NCI-H2227 (cell line): ENCODE measurements around the gene PRUNE2.
"Not testable (repeated sequence)": the region's sequence is repeated elsewhere in the genome, so short reads cannot be mapped to it uniquely, and the experiment has no call there.

Experiments
- DNase-seq: peaks from one replicate; lab custom pipeline; 2025; ENCODE audit not compliant: unreplicated experiment; lab: John Stamatoyannopoulos, UW

Gene PRUNE2

DNA sequence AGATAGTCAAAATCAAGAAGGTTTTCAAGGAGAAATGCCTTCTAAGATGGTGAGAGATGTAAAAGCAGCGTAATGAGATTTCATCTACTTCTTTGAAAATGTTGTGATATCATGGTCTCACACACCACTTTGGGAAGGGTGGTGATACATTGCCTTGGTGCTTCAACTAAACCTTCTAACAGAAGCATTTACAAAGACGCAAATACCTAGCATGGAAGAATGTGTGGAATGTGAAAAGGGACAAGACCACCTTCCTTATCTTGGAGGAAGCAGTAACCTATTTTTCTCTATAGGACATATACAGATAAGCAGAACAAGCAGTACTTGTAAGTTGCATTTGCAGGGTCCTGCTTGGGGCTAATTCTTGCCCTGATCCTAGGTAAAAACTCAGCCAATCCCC lies 102.8 kb downstream of the PRUNE2 start:
- no peak for DNase-seq

DNA sequence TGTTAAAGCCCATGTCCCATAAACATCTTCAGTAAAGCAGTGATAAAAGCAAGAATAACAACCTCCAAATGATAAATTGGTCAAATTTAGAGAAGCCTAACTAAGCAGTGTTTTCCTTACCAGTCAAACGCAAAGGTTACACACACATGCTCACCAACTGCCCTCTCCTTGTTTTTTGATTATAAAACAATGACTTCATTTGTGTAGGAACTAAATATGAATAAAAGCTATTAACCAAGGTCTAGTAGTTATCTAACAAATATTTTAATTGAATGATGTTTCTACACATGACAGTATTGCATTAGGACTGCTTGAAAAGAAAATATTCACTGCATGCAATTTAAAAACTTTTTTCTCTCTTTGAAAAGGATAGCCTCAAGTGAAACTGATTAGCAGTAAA lies 105.0 kb downstream of the PRUNE2 start:
- no peak for DNase-seq

DNA sequence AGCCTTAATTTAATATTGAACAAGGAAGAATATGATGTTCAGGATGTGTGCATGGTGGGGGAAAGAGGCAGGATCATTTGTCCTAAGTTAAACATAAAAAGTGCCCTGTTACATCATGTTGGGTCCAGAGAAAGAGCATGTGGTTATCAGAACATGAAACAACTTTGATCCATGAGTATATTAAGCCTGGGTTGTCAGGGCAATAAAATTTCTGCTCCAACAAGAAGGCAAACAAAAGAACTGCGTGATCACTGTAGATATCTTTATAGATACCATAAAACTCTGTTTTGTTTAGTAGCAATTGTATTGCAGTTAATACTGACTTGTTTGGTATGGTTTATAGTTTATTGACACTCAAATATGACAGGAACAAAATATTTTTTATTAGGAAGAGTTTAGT lies 106.4 kb downstream of the PRUNE2 start:
- no peak for DNase-seq

DNA sequence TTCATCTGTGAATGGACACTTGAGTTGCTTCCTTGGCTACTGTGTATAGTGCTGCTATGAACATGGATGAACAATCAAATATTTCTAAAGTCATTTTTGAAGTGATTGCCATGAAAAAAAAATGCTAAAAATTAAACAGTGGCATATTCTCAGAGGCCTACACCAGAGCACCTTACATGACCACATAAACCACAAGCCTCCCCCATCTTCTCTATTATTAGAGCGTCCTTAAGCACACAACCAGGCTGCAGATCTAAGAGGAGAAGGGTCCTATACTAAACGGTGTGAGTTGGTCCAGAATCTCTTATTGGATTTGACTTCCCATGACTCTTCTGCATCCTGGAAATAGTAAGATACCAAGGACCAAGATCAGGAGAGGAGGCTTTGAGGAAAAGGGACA lies 107.4 kb downstream of the PRUNE2 start:
- DNase-seq = no peak

DNA sequence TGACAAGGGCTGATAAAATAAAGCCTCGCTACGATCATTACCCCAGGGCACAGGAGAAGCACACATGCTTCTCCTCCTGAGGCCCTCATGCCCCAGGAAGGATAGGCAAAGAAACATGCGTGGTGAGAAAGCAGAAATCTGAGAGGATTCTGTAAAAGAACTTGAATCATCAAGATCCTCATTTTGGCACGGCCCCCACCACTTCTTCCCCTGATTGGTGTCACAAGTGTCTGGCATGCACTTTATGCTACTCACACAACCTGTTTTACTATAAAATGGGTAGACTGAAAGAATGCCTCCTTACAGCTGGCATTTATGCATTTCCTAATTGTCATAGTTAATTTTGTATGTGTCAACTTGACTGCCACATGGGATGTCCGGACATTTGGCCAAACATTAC lies 109.6 kb downstream of the PRUNE2 start:
- no peak for DNase-seq

DNA sequence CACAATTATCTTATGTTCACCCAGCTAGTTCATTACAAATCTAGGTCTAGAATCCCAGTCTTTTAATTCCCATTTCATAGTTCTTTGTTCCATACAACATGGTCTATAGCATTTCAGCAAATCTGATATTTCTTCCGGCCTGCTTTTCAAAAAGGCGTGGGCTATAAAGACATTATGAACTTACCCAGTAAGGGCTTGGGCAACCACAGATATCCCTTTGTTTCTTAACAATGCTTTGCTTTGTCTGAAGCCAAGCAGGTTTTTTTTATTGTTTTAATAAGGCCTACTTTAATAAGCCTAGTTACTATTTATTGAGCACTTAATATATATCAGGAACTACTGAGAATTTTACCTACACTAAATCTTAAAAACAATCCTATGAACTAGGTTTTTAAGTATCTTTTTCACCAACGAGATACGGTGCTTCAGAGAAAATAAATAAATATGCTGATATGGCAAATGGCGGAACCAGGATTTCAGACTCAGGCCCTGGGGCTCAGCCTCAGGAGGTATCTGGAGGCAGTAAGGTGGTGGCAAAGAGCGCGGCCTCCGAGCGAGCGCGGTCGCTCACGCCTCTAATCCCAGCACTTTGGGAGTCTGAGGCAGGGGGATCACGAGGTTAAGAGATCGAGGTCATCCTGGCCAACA lies 112.0 kb downstream of the PRUNE2 start:
- DNase-seq = no peak

DNA sequence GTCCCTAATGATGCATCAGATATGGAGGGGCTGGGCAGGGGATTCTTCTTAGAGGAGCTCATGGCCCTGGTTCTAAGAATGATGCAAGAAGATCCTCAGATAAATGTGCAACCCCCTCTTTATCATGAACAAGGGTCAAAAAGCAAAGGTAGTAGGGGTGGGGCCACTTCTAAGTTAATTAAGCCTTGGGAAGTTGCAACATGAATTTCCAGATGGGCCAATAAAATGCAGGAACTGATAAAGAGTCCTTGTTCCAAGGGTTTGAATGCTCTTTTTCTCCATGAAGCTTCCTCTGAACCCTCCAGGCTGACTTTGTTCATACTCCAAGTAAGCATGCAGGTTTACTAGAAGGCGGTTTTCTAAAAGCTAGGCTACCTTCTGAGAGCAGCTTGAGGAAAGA lies 116.1 kb downstream of the PRUNE2 start:
- no peak for DNase-seq

DNA sequence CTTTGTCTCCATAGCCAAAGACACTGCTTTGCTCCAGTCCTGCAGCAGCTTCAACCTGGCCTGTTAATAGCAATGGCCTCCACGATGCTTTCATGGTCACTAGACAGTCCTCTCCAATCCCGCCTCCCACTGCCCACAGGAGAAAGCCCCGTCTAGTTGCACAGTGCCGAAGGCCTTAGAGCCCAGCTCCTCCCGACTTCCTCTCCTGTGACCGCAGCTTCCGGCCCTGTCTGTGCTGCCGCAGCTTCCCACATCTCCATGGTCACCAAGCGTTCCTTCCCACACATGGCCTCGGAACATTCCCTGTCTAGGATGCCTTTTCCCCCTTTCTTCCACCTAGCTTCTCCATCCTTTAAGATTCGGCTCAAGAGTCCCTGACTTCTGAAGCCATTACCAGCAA lies 118.2 kb downstream of the PRUNE2 start:
- DNase-seq = no peak

DNA sequence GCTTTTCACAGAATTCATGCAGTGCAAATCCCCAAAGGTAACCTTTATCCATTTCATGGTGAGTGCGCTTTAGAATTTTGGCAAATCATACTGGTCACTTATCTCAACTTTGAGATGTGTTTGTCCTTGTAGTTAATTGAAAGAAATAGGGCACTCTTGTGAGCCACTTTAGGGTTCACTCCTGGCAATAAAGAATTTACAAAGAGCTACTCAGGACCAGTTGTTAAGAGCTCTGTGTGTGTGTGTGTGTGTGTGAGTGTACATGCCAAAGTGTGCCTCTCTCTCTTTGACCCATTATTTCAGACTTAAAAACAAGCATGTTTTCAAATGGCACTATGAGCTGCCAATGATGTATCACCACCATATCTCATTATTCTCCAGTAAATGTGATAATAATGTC lies 120.4 kb downstream of the PRUNE2 start:
- no peak for DNase-seq

DNA sequence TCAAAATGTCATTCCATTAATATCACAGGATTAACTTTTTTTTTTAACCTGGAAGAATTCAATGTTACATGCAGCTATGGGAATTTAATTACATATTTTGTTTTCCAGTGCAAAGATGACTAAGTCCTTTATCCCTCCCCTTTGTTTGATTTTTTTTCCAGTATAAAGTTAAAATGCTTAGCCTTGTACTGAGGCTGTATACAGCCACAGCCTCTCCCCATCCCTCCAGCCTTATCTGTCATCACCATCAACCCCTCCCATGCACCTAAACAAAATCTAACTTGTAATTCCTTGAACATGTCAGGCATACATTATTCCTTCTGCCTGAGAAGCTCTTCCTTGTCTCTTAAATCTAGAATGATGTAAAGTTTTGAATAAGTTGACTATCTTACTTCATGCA lies 121.0 kb downstream of the PRUNE2 start:
- DNase-seq = no peak

DNA sequence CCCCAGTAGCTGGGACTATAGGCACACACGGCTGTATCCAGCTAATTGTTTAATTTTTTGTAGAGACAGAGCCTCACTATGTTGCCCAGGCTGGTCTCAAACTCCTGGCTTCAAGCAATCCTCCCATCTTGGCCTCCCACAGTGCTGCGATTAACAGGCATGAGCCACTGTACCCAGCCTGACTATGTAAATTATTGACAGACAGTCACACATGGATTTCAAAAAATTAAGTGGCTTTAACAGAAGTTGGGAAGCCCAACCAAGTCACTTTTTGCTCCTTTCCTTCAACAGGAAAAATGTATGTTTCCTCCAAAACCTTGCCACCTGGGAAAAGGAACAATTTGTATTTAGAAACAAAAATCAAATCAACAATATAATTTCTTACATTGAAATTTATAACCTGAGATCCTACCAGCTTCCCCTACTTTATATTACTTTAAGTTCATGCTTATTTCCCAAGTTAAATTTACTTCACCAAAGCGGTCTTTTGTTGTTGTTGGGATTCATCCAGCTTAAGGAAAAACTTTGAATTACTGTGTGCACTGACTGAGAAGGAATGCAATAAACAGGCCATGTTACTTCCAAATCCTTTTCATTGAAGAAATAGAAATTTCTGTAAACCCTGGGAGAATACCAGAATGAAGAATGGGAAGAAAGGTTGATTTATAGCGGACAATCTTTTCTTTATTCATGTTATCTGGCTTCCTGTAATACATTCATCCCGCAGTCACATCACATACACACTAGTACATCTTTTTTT lies 133.0 kb downstream of the PRUNE2 start:
- no peak for DNase-seq

DNA sequence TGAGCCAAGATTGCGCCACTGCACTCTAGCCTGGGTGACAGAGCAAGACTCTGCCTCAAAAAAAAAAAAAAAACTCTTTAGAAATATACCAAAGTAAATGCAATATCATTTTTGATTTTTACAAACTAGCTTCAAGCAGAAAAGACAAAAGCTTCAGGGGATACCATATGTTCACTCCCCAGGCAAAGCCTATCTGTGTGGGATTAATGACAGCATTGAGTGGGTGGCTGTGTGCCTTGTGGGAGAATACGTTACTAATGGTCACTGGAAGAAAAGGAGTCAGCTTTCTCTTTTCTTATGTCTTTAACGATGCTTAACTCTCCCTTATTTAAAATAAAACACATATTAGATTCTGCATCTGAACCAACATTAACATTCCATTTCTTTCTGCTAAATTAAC lies 139.8 kb downstream of the PRUNE2 start:
- DNase-seq = no peak

DNA sequence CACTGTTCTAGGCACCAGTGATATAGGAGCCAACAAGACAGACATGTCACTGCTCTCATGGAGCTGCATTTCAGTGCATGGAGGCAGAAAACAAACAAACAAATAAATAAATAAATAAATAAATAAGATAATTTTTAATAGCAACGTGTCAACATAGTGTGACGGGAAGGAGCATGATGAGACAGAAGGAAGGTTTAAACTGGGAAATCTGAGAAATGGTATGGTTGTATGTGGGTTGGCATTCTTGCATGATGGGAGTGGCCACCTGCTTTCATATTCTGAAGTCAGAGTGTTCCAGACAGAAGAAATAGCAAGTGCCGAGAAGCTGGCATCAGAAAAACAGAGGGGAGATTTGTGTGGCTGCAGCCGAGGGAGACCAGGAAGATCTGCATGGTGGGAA lies 141.8 kb downstream of the PRUNE2 start, which contains the start of gene PCA3:
Gene PCA3 (plus strand): TSS at position 301 of the 400 bp plus-strand sequence.
- DNase-seq = no peak

DNA sequence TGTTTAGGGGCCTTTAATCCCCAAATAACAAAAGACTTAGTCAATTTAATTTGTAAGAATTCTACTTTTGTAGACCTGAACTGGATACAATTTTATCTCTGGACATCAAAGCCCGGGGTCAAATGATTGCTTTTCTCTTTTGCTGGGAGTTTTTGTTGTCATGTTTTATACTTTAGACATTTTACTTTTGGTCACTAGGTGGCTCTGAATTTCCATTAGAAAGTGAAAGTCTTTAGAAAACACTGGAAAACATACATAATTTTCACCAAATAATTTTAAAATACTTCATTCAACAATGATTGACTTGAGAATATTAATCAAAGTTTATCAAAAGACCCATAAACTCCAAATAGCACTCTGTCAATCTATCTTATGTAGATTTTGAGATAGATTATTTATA lies 144.5 kb downstream of the PRUNE2 start:
- DNase-seq = no peak

DNA sequence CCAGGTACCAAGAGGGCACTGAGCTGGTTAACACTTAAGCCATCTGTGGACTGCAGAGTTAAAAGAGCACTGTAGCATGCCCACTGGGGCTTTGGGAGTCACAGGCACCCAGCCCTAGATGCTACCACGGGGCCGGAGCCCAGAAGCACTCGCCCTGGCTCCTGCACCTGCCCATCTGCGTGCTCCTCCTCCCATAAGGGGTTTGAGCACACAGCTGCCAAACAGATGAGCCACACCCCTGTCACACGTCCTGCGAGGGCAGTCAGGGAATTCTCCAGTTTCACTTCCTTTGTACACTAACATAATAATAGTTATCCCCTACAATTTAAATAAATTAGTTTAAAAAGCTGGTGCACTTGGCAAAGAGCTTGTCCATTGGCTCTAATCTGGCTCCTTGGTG lies 146.2 kb downstream of the PRUNE2 start:
- DNase-seq = no peak

DNA sequence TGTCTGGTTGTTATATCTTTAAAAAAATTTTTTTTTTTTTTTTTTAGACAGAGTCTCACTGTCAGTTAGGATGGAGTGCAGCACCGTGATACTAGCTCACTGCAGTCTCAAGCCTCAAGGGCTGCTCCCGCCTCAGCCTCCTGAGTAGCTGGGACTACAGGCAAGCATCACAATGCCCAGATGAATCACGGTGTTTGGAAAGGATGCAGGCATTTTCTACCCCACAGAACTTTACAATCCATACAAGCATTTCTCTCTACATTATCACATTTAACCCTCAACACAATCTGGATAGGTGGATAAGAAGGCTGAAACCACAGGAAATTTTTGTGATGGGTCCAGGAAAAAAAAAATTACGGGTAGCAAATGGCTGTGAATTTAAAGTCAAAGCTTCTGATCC lies 147.4 kb downstream of the PRUNE2 start:
- no peak for DNase-seq

DNA sequence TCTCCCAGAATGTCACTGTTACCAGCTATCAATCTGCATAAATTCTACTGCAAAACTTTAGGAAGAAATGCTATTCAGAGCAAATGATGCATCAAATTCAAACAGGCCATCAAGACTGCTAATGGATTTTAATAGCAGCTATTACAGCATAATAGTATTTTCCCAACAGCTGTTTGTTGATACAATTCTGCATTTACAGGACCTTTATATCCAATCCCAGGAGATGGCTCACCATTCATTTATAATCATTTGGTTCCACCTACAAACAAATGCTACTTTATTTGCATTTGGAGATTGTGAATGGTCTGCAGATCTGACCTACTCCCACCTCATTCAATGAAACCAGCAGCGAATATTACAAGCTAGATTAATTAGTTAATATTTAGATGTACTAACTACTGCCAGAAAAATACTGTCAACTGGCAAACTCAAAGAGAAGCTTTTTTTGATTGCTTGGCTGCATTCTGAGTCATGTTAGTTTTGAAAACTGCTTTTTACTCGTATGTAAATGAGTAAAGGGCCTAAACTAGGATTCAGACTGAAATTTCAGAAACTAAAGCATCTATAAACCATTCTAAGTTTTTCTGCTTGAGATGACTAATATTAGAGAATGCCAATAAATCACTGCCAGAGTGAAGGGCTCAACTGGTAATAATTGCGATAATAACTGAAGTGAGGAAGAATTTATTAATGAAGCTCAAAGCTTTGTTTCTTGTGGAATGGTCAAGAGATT lies 148.8 kb downstream of the PRUNE2 start:
- DNase-seq = no peak

DNA sequence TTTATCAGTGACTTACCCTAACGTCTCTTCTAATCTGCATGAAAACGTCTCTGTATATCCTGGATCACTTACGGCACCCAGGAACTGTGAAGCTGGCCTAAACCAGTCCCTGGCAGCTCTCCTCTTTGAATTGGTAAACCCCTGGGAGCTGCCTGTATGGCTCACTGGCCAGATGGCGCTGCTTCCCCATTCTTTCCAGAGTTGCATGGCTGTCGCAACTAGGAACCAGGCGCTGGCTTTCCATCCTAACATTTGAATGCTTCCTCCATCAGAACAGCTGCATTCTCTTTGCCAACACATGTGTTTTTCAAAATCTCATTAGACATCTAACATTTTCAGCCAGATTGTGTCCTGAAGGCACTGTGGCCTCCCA lies 149.7 kb downstream of the PRUNE2 start:
- DNase-seq = no peak

DNA sequence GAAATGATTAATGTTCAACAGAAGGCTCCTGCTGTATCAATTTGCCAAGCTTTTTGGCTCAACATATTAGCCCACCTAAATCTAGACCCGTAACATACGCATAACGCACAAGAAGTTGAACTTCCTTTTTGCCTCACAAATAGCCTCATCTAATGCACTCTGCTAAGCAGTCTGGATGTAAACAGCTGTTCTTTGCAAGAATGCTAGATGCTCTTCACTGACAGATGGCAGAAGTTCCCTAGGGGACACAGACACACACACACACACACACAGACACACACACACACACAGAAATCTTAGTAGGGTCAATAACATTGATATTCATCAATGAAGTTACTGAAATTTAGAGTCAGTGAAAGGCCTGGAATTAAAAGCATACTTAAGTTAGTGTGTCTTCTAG lies 154.9 kb downstream of the PRUNE2 start:
- no peak for DNase-seq

DNA sequence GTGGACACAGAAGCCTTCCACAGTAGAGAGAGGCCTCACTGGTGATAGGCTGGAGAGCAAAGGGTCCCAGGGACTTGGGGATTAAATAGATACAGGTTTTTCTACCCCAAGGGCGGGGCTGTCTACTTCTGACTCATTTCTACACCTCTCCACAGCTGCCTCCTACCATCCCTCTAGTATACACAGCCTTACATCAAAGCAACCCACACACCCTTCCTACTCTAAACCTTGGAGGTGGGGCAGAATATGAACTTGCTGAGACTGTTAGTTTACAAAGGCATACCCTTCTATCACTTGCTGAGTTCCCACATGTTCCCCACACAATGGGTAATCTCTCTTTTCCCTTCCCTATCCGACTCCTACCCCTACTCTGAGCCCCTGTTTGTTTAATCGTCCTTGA lies 161.6 kb downstream of the PRUNE2 start:
- DNase-seq = no peak

DNA sequence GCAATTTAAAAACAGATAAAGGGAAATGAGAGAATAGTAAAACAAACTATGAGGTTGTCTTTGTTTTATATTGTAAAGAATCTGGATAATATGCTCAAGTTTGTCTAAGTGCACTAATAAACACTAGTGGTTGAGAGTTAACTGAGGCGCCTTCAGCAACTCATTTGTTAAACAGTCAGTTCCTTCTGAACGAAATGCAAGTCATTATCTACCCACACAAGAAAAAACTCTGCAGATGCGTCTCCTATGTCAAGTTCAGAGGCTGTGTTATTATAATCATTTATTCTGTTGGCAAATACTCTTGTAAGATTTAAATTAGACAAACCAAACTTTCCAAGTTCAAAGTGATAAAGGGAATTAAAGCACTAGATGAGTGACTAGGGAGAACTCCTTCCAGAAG lies 162.0 kb downstream of the PRUNE2 start:
- no peak for DNase-seq

DNA sequence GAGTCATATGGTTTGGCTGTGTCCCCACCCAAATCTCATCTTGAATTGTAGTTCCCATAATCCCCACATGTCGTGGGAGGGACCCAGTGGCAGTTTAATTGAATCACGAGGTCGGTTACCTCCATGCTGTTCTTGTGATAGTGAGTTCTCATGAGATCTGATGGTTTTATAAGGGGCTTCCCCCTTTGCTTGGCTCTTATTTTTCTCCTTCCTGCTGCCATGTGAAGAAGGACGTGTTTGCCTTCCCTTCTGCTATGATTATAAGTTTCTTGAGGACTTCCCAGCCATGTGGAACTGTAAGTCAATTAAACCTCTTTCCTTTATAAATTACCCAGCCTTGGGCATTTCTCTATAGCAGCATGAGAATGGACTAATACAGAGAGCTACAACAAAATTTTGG lies 163.0 kb downstream of the PRUNE2 start:
- not testable (repeated sequence) for DNase-seq
